H1 (cell line): Measurements from ENCODE around the gene ZBTB34. TPM values are rescaled to one million over a fixed set of nuclear protein-coding genes. Genes with fewer than 3 reads are reported as not detected.

Source experiments
- CTCF ChIA-PET: fragments of 300-600 bp; sonication (Branson Sonifier 250); formaldehyde crosslinking; loops from one replicate; lab custom pipeline; 2021; ENCODE audit not compliant: partially characterized antibody; lab: Charles Lee
- POLR2A ChIA-PET: fragments of 300-600 bp; sonication (Branson Sonifier 250); formaldehyde crosslinking; loops from one replicate; lab custom pipeline; 2021; ENCODE audit warnings: inconsistent platforms; ENCODE audit not compliant: partially characterized antibody; lab: Charles Lee
- DNase-seq, 2 experiments: peaks; one replicate each; pipeline versions ENCODE4 v3.0.0 to v3.0.0-alpha.2; 2010 to 2022; ENCODE audit warnings: low spot score in 2 of 2, low read depth in 1 of 2, mixed read lengths in 1 of 2
- FAIRE-seq: peaks from 2 replicates; lab custom pipeline; 2011; peaks lifted over from hg19 to GRCh38; lab: Jason Lieb, UNC
- H2AFZ ChIP-seq: 2 replicates; pipeline ENCODE4 v1.8.1; 2012; ENCODE audit warnings: low read length, inconsistent platforms
- H2AK5ac ChIP-seq: 2 replicates; pipeline ENCODE4 v1.6.1; 2013; ENCODE audit warnings: low read depth, low read length
- H2BK120ac ChIP-seq: replicated peaks from 2 replicates; pipeline ENCODE3; 2013; ENCODE audit warnings: low read depth, low read length, inconsistent platforms
- H2BK12ac ChIP-seq: 2 replicates; pipeline ENCODE4 v1.6.1; 2013; ENCODE audit warnings: low read depth, low read length
- H2BK15ac ChIP-seq: 2 replicates; pipeline ENCODE4 v1.6.1; 2013; ENCODE audit warnings: low read length
- H2BK20ac ChIP-seq: 2 replicates; pipeline ENCODE4 v1.6.1; 2013; ENCODE audit warnings: low read length
- H2BK5ac ChIP-seq: 2 replicates; pipeline ENCODE4 v1.6.1; 2013; ENCODE audit warnings: low read depth, low read length
- H3K14ac ChIP-seq: 2 replicates; pipeline ENCODE4 v1.6.1; 2013; ENCODE audit warnings: inconsistent platforms; ENCODE audit not compliant: insufficient read length
- H3K18ac ChIP-seq: 2 replicates; pipeline ENCODE4 v1.6.1; 2013; ENCODE audit warnings: low read length; ENCODE audit errors: extremely low read depth
- H3K23ac ChIP-seq: 2 replicates; pipeline ENCODE4 v1.6.1; 2013; ENCODE audit warnings: inconsistent platforms; ENCODE audit not compliant: insufficient read length
- H3K23me2 ChIP-seq: 2 replicates; pipeline ENCODE4 v1.6.1; 2013; ENCODE audit warnings: low read depth, low read length
- H3K27ac ChIP-seq: 2 replicates; pipeline ENCODE4 v1.6.1; 2011; ENCODE audit warnings: low read depth, low read length, inconsistent platforms
- H3K27me3 ChIP-seq, 4 experiments: replicated peaks in 1 of 4; 1 replicate in 1 of 4; 2 replicates in 3 of 4; pipeline versions ENCODE4 v1.6.1 to v1.8.1; 2011 to 2013; ENCODE audit warnings: low read length in 3 of 4, mild to moderate bottlenecking in 3 of 4, inconsistent platforms in 2 of 4, mixed read lengths in 2 of 4, moderate library complexity in 1 of 4; ENCODE audit not compliant: control insufficient read depth in 3 of 4, insufficient read depth in 3 of 4; ENCODE audit errors: extremely low read depth in 1 of 4
- H3K36me3 ChIP-seq, 4 experiments: 2 replicates each; pipeline versions ENCODE4 v1.6.1 to v1.8.1; 2011 to 2013; ENCODE audit warnings: mild to moderate bottlenecking in 4 of 4, low read length in 3 of 4, moderate library complexity in 2 of 4, control low read depth in 1 of 4, inconsistent platforms in 1 of 4; ENCODE audit not compliant: insufficient read depth in 4 of 4, control insufficient read depth in 2 of 4
- H3K4ac ChIP-seq: replicated peaks from 2 replicates; pipeline ENCODE3; 2013; ENCODE audit warnings: low read length, low read depth, mixed read lengths, inconsistent platforms; ENCODE audit not compliant: insufficient read length
- H3K4me1 ChIP-seq, 4 experiments: replicated peaks in 1 of 4; 1 replicate in 1 of 4; 2 replicates in 3 of 4; pipeline versions ENCODE4 v1.6.1 to v1.8.1; 2011 to 2013; ENCODE audit warnings: low read length in 3 of 4, inconsistent platforms in 2 of 4, mixed read lengths in 1 of 4; ENCODE audit not compliant: insufficient read depth in 4 of 4, control insufficient read depth in 3 of 4
- H3K4me2 ChIP-seq, 2 experiments: 2 replicates each; pipeline versions ENCODE4 v1.6.1 to v1.8.1; 2011 to 2013; ENCODE audit warnings: low read depth in 2 of 2, low read length in 2 of 2, control low read depth in 1 of 2, inconsistent platforms in 1 of 2, mild to moderate bottlenecking in 1 of 2; ENCODE audit not compliant: insufficient read depth in 1 of 2
- H3K4me3 ChIP-seq, 4 experiments: fragments of 200-600, 300-600 bp in 1 of 4; sonication (generic), shearing (Covaris generic), sonication (Bioruptor Twin) in 1 of 4; 2 replicates each; pipeline versions ENCODE4 v1.5.1 to v1.8.1; 2011 to 2016; ENCODE audit warnings: low read length in 4 of 4, low read depth in 3 of 4, control low read depth in 2 of 4, inconsistent platforms in 2 of 4, mild to moderate bottlenecking in 2 of 4, mixed read lengths in 1 of 4, moderate library complexity in 1 of 4; ENCODE audit not compliant: insufficient read depth in 2 of 4; ENCODE audit errors: extremely low read depth in 1 of 4
- H3K56ac ChIP-seq: replicated peaks from 2 replicates; pipeline ENCODE3; 2013; ENCODE audit warnings: low read depth, mild to moderate bottlenecking, mixed read lengths, low read length, inconsistent platforms; ENCODE audit not compliant: insufficient read length
- H3K79me1 ChIP-seq: 2 replicates; pipeline ENCODE4 v1.6.1; 2013; ENCODE audit warnings: low read depth, low read length, control low read depth
- H3K79me2 ChIP-seq, 2 experiments: 2 replicates each; pipeline versions ENCODE4 v1.6.1 to v1.8.1; 2012 to 2013; ENCODE audit warnings: low read length in 2 of 2, mild to moderate bottlenecking in 2 of 2, inconsistent platforms in 1 of 2; ENCODE audit not compliant: insufficient read depth in 2 of 2, control insufficient read depth in 1 of 2
- H3K9ac ChIP-seq, 4 experiments: replicated peaks in 1 of 4; 1 replicate in 1 of 4; 2 replicates in 3 of 4; pipeline versions ENCODE4 v1.6.1 to v1.8.1; 2011 to 2013; ENCODE audit warnings: low read depth in 3 of 4, low read length in 3 of 4, control low read depth in 2 of 4, mild to moderate bottlenecking in 2 of 4, moderate library complexity in 2 of 4, inconsistent platforms in 1 of 4; ENCODE audit errors: extremely low read depth in 1 of 4
- H3K9me3 ChIP-seq, 2 experiments: 2 replicates each; pipeline versions ENCODE4 v1.6.1 to v1.8.1; 2012 to 2013; ENCODE audit warnings: mild to moderate bottlenecking in 2 of 2, moderate library complexity in 2 of 2, control low read depth in 1 of 2, inconsistent platforms in 1 of 2, low read depth in 1 of 2, low read length in 1 of 2, mixed read lengths in 1 of 2; ENCODE audit not compliant: insufficient read depth in 2 of 2
- H4K20me1 ChIP-seq, 2 experiments: replicated peaks in 1 of 2; 2 replicates each; pipeline versions ENCODE3 to v1.8.1; 2011 to 2013; ENCODE audit warnings: inconsistent platforms in 2 of 2, low read length in 2 of 2, mild to moderate bottlenecking in 1 of 2; ENCODE audit not compliant: insufficient read depth in 2 of 2, control insufficient read depth in 1 of 2
- H4K5ac ChIP-seq: 2 replicates; pipeline ENCODE4 v1.6.1; 2013; ENCODE audit warnings: low read length, low read depth, mixed read lengths, inconsistent platforms; ENCODE audit not compliant: insufficient read length
- H4K8ac ChIP-seq: 2 replicates; pipeline ENCODE4 v1.8.0; 2013; ENCODE audit warnings: mild to moderate bottlenecking, moderate library complexity, low read length, inconsistent platforms; ENCODE audit not compliant: insufficient read depth; ENCODE audit errors: extremely low read depth
- H4K91ac ChIP-seq: replicated peaks from 2 replicates; pipeline ENCODE3; 2013; ENCODE audit warnings: low read length, mixed read lengths, inconsistent platforms; ENCODE audit not compliant: insufficient read length
- BACH1 ChIP-seq: IDR thresholded peaks from 2 replicates; pipeline ENCODE4 v1.6.1; 2012; ENCODE audit warnings: low read length, improper control_type of control experiment
- BRCA1 ChIP-seq: IDR thresholded peaks from 2 replicates; pipeline ENCODE4 v1.6.1; 2012; ENCODE audit warnings: low read depth, low read length, improper control_type of control experiment
- SRF ChIP-seq: IDR thresholded peaks from 2 replicates; pipeline ENCODE4 v1.6.1; 2011; ENCODE audit warnings: mild to moderate bottlenecking, low read depth, low read length, moderate library complexity
- USF2 ChIP-seq: IDR thresholded peaks from 2 replicates; pipeline ENCODE4 v1.6.1; 2011; ENCODE audit warnings: low read length, improper control_type of control experiment
- WGBS, 2 experiments: shearing (Covaris generic) in 1 of 2; methylation state at CpG; one replicate each; pipeline versions ENCODE4 v1.1.6 to v1.1.7; 2013 to 2015; ENCODE audit warnings: low lambda C conversion rate in 2 of 2, mixed read lengths in 2 of 2, inconsistent platforms in 1 of 2, low coverage in 1 of 2, missing lambda C conversion rate in 1 of 2; ENCODE audit not compliant: insufficient replicate concordance in 2 of 2, insufficient coverage in 1 of 2, insufficient read length in 1 of 2; ENCODE audit errors: extremely low coverage in 1 of 2, missing lambda C conversion rate in 1 of 2; 5-methylcytosine and 5-hydroxymethylcytosine counted together
- polyA plus RNA-seq, 7 experiments: library from polyadenylated mRNA; depleted of rRNA in 3 of 7; stranded (reverse) in 5 of 7; unstranded in 2 of 7; fragments of >200 nt in 5 of 7; fragments of 200-250 nt in 2 of 7; gene quantifications; 1 replicate in 5 of 7; 2 replicates in 1 of 7; 4 replicates in 1 of 7; pipeline versions ENCODE4 v1.2.1 to v1.2.3, GENCODE V29; 2011 to 2013; ENCODE audit warnings: missing spikeins in 2 of 7, mixed read lengths in 2 of 7
- total RNA-seq: library from RNA; stranded (reverse); fragmentation: NEBNext Ultra II Directional; extraction: Animal tissue kit (Norgen Biotek cat#: 25700); gene quantifications from 2 replicates; pipeline ENCODE4 v1.2.1, GENCODE V29; 2021

Gene ZBTB34
- total and polyA plus RNA-seq, 2 of the 8 experiments (the other 6 are each of a cell fraction or from before 2014, with no cell fraction given), result 8.2 to 15.9 TPM

GRCh38 chr9:126819482-126819881 is 41.0 kb upstream of the ZBTB34 start:
- no peak for DNase-seq
- CTCF ChIA-PET, result interaction anchor here (1.2 kb wide), 1 partner anchor 42 kb away, joined by 3 read pairs; no protein-coding TSS in a partner anchor

More at GRCh38 chr9:126819482-126819881, 41.0 kb upstream of the ZBTB34 start:
- Histone ChIP-seq H3K9ac (no peak overlapping the region), H4K20me1 (no peaks in the 10 kb centered on the region), H4K8ac (no peak overlapping the region), H3K4me3 (no peak overlapping the region), H3K4me1 (no peaks in the 10 kb centered on the region), H3K36me3 (peaks cover 0 to 9% (median 4%) of the 10 kb centered on the region in 4 experiments; a peak in 4 of 8 replicates), H3K18ac (no peak overlapping the region), H2BK5ac (no peak overlapping the region), H2AK5ac (no peak overlapping the region), H3K23ac (no peak overlapping the region)
- TF ChIP-seq BRCA1 (no peak), SRF (no peak), USF2 (no peak), BACH1 (no peak)
- TF ChIP-seq, all 59 proteins: peak for 0
- no peak overlapping the region for H2AFZ ChIP-seq
- POLR2A ChIA-PET, result interaction anchor here (1.1 kb wide), 1 partner anchor 11 kb away, joined by 3 read pairs; no protein-coding TSS in a partner anchor
- WGBS, 2 experiments, result 96% methylated on average over 1 of the region's 1 CpG; no CpG with 5 or more reads in 1 of the 2 experiments
- no peak overlapping the region for H3K14ac ChIP-seq
- H3K9me3 ChIP-seq, result peaks cover 4 to 11% of the 10 kb centered on the region in 2 experiments; a peak in 1 of 4 replicates
- no peak for FAIRE-seq
- no peaks in the 10 kb centered on the region for H3K27me3 ChIP-seq
- H3K79me1 ChIP-seq, result peaks cover 2% of the 10 kb centered on the region; the same call in 1 of the 2 replicates
- H3K4ac ChIP-seq, result no peak overlapping the region
- no peak overlapping the region for H2BK20ac ChIP-seq
- H3K4me2 ChIP-seq, result no peak overlapping the region
- H3K27ac ChIP-seq, result no peak overlapping the region
- no peak overlapping the region for H2BK12ac ChIP-seq
- no peaks in the 10 kb centered on the region for H3K23me2 ChIP-seq
- H4K91ac ChIP-seq, result no peak overlapping the region
- peaks cover 0 to 39% of the 10 kb centered on the region in 2 experiments; a peak in 3 of 4 replicates for H3K79me2 ChIP-seq
- no peak overlapping the region for H2BK120ac ChIP-seq
- no peak overlapping the region for H3K56ac ChIP-seq
- no peak overlapping the region for H2BK15ac ChIP-seq
- no peak overlapping the region for H4K5ac ChIP-seq
